ENCODE results near the gene IRF2BPL. TPM values are rescaled to one million over a fixed set of nuclear protein-coding genes. Genes with fewer than 3 reads are reported as not detected.

IRF2BPL gene
- polyA plus RNA-seq, 4 donors: 2.0 to 15.9 (median 8.8) TPM

- no peak for DNase-seq
- Histone ChIP-seq H3K4me3 (ENCODE audit: low read depth in 1 of 3, low read length in 3 of 3) (no peak overlapping the region), H3K36me3 (ENCODE audit: control insufficient read depth in 3 of 3, insufficient read depth in 2 of 3, low read depth in 1 of 3, low read length in 3 of 3) (no peaks in the 10 kb centered on the region), H3K9me3 (ENCODE audit: control insufficient read depth in 2 of 2, insufficient read depth in 1 of 2, low read depth in 1 of 2, low read length in 1 of 2) (no peaks in the 10 kb centered on the region), H3K27me3 (ENCODE audit: control insufficient read depth in 3 of 3, insufficient read depth in 3 of 3, low read length in 3 of 3) (no peaks in the 10 kb centered on the region), H3K27ac (ENCODE audit: low read depth in 1 of 3, low read length in 2 of 3) (no peak overlapping the region), H3K4me1 (ENCODE audit: control insufficient read depth in 3 of 3, insufficient read depth in 2 of 3, low read depth in 1 of 3, low read length in 2 of 3) (peaks cover 0 to 29% (median 0%) of the 10 kb centered on the region in 3 donors)
- FAIRE-seq: no peak
- WGBS, 3 donors: 62 to 79% (median 72%) methylated on average over 9 of the region's 9 CpGs
Observed at GRCh38 chr14:77004711-77005460, 23.6 kb downstream of the IRF2BPL start.

GRCh38 chr14:77003960-77004710 is 24.4 kb downstream of the IRF2BPL start:
- Histone ChIP-seq H3K4me3 (ENCODE audit: low read depth in 1 of 3, low read length in 3 of 3) (no peak overlapping the region), H3K36me3 (ENCODE audit: control insufficient read depth in 3 of 3, insufficient read depth in 2 of 3, low read depth in 1 of 3, low read length in 3 of 3) (no peaks in the 10 kb centered on the region), H3K27me3 (ENCODE audit: control insufficient read depth in 3 of 3, insufficient read depth in 3 of 3, low read length in 3 of 3) (no peaks in the 10 kb centered on the region), H3K4me1 (ENCODE audit: control insufficient read depth in 3 of 3, insufficient read depth in 2 of 3, low read depth in 1 of 3, low read length in 2 of 3) (peaks cover 0 to 34% (median 0%) of the 10 kb centered on the region in 3 donors), H3K9me3 (ENCODE audit: control insufficient read depth in 2 of 2, insufficient read depth in 1 of 2, low read depth in 1 of 2, low read length in 1 of 2) (no peaks in the 10 kb centered on the region), H3K27ac (ENCODE audit: low read depth in 1 of 3, low read length in 2 of 3) (no peak overlapping the region)
- no peak for FAIRE-seq
- DNase-seq: peak; percentile 7 to 33
- 46 to 69% (median 57%) methylated on average over 5 of the region's 5 CpGs for WGBS, 3 donors

GRCh38 chr14:77002889-77003288 is 25.6 kb downstream of the IRF2BPL start:
- Histone ChIP-seq H3K27me3 (ENCODE audit: control insufficient read depth in 3 of 3, insufficient read depth in 3 of 3, low read length in 3 of 3) (no peaks in the 10 kb centered on the region), H3K4me1 (ENCODE audit: control insufficient read depth in 3 of 3, insufficient read depth in 2 of 3, low read depth in 1 of 3, low read length in 2 of 3) (peaks cover 0 to 36% (median 0%) of the 10 kb centered on the region in 3 donors), H3K27ac (ENCODE audit: low read depth in 1 of 3, low read length in 2 of 3) (no peak overlapping the region), H3K4me3 (ENCODE audit: low read depth in 1 of 3, low read length in 3 of 3) (no peak overlapping the region), H3K36me3 (ENCODE audit: control insufficient read depth in 3 of 3, insufficient read depth in 2 of 3, low read depth in 1 of 3, low read length in 3 of 3) (no peaks in the 10 kb centered on the region), H3K9me3 (ENCODE audit: control insufficient read depth in 2 of 2, insufficient read depth in 1 of 2, low read depth in 1 of 2, low read length in 1 of 2) (no peaks in the 10 kb centered on the region)
- DNase-seq: no peak
- FAIRE-seq: no peak
- 69 to 80% (median 74%) methylated on average over 6 of the region's 6 CpGs for WGBS, 3 donors

GRCh38 chr14:77002335-77002734 is 26.2 kb downstream of the IRF2BPL start:
- no peak for FAIRE-seq
- 88 to 90% (median 90%) methylated on average over 4 of the region's 4 CpGs for WGBS, 3 donors
- no peak overlapping the region for H3K27ac ChIP-seq (ENCODE audit: low read depth in 1 of 3, low read length in 2 of 3)

DNA sequence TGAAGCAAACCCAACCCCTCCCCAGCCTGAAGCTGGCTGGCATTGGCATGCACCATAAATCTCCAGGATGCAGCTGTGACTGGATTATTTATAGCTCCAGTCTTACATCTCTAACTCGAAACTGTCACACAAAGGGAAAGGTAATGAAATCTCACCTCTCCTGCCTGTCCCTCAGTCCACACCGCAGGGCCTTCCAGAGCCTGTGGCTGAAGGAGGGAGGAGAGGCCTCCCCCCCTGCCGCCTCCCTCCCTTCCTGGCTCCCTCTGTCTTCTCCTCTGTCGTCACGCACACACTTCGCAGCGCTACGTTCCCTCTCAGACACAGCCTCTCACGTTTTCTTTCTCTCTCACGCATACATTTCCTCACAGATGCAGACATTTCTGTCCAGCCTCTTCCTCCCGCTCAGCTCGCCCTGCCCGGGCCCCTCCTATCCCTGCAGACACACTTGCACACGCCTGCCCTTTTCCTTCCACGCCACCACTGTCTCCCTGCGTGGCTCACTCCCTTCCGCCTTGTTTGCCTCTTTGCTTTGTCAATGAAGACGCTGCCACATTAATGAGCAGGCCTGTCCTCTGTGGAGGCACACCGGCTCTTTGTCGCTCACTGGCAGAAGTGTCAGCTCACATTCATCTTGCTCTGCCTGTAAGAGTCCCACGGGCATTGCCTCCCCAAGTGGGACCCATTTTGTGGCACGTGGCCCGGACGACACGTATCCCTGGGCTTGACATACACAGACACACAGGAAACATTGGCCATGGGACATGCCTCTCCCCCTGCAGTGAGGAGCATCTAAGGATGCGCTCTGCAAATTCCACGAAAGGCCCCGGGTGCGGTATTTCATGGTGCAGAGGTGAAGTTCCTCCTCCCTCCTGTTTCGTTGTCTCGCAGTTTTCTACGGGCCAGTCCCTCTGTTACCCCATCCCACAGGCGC is 27.9 kb downstream of the IRF2BPL start:
- no peaks in the 10 kb centered on the region for H3K9me3 ChIP-seq (ENCODE audit: control insufficient read depth in 2 of 2, insufficient read depth in 1 of 2, low read depth in 1 of 2, low read length in 1 of 2)
- FAIRE-seq: no peak
- DNase-seq: peak in 1 of 2 donors; percentile 50
- H3K27me3 ChIP-seq (ENCODE audit: control insufficient read depth in 3 of 3, insufficient read depth in 3 of 3, low read length in 3 of 3): no peaks in the 10 kb centered on the region
- H3K36me3 ChIP-seq (ENCODE audit: control insufficient read depth in 3 of 3, insufficient read depth in 2 of 3, low read depth in 1 of 3, low read length in 3 of 3): no peaks in the 10 kb centered on the region
- H3K4me3 ChIP-seq (ENCODE audit: low read depth in 1 of 3, low read length in 3 of 3): no peak overlapping the region
- peak overlapping the region in 2 of 3 donors; percentile 23 to 32 for H3K27ac ChIP-seq (ENCODE audit: low read depth in 1 of 3, low read length in 2 of 3)
- WGBS, 3 donors: 56 to 77% (median 76%) methylated on average over 33 of the region's 33 CpGs
- H3K4me1 ChIP-seq (ENCODE audit: control insufficient read depth in 3 of 3, insufficient read depth in 2 of 3, low read depth in 1 of 3, low read length in 2 of 3): peaks cover 0 to 30% (median 0%) of the 10 kb centered on the region in 3 donors

More at GRCh38 chr14:77002335-77002734, 26.2 kb downstream of the IRF2BPL start:
- peaks cover 0 to 31% (median 0%) of the 10 kb centered on the region in 3 donors for H3K4me1 ChIP-seq (ENCODE audit: control insufficient read depth in 3 of 3, insufficient read depth in 2 of 3, low read depth in 1 of 3, low read length in 2 of 3)
- H3K9me3 ChIP-seq (ENCODE audit: control insufficient read depth in 2 of 2, insufficient read depth in 1 of 2, low read depth in 1 of 2, low read length in 1 of 2): no peaks in the 10 kb centered on the region
- H3K4me3 ChIP-seq (ENCODE audit: low read depth in 1 of 3, low read length in 3 of 3): no peak overlapping the region
- no peak for DNase-seq
- H3K27me3 ChIP-seq (ENCODE audit: control insufficient read depth in 3 of 3, insufficient read depth in 3 of 3, low read length in 3 of 3): no peaks in the 10 kb centered on the region
- H3K36me3 ChIP-seq (ENCODE audit: control insufficient read depth in 3 of 3, insufficient read depth in 2 of 3, low read depth in 1 of 3, low read length in 3 of 3): no peaks in the 10 kb centered on the region

- H3K27me3 ChIP-seq (ENCODE audit: control insufficient read depth in 3 of 3, insufficient read depth in 3 of 3, low read length in 3 of 3): no peaks in the 10 kb centered on the region
- H3K4me3 ChIP-seq (ENCODE audit: low read depth in 1 of 3, low read length in 3 of 3): no peak overlapping the region
- peak in 1 of 2 donors; percentile 53 for DNase-seq
- no peaks in the 10 kb centered on the region for H3K9me3 ChIP-seq (ENCODE audit: control insufficient read depth in 2 of 2, insufficient read depth in 1 of 2, low read depth in 1 of 2, low read length in 1 of 2)
- 71 to 97% (median 83%) methylated on average over 3 of the region's 3 CpGs for WGBS, 3 donors
- peaks cover 0 to 28% (median 0%) of the 10 kb centered on the region in 3 donors for H3K4me1 ChIP-seq (ENCODE audit: control insufficient read depth in 3 of 3, insufficient read depth in 2 of 3, low read depth in 1 of 3, low read length in 2 of 3)
- no peak for FAIRE-seq
- no peak overlapping the region for H3K27ac ChIP-seq (ENCODE audit: low read depth in 1 of 3, low read length in 2 of 3)
- H3K36me3 ChIP-seq (ENCODE audit: control insufficient read depth in 3 of 3, insufficient read depth in 2 of 3, low read depth in 1 of 3, low read length in 3 of 3): no peaks in the 10 kb centered on the region
Observed at GRCh38 chr14:76998910-76999309, 29.6 kb downstream of the IRF2BPL start.

DNA sequence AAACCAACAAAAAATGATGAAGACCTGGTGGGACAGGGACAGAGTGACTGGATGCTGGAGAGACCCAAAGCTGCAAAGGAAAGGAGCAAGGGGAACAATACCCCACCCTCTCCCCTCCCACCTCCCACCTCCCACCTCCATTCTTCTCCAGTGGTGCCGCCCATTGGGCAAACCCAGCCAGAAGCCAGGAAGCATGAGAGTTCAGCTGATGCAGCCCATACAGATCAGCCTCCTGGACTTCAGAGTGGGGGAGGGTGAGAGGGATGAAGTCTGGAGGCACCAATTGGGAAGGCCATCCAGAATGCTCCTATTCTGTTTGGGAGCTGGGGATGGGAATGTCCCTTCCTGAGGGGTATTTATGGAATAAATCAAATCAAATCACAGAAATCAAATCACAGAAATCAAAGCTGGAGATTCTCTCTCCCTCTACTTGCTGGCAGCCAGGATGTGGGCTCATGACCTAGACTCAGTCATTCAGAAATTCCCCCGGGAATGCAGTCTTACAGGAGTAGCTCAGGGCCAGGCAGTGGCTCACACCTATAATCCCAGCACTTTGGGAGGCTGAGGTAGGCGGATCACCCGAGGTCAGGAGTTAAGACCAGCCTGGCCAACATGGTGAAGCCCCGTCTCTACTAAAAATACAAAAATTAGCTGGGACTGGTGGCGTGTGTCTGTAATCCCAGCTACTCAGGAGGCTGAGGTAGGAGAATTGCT is 31.1 kb downstream of the IRF2BPL start:
- Histone ChIP-seq H3K4me3 (ENCODE audit: low read depth in 1 of 3, low read length in 3 of 3) (no peak overlapping the region), H3K36me3 (ENCODE audit: control insufficient read depth in 3 of 3, insufficient read depth in 2 of 3, low read depth in 1 of 3, low read length in 3 of 3) (no peaks in the 10 kb centered on the region), H3K4me1 (ENCODE audit: control insufficient read depth in 3 of 3, insufficient read depth in 2 of 3, low read depth in 1 of 3, low read length in 2 of 3) (peaks cover 0 to 28% (median 0%) of the 10 kb centered on the region in 3 donors), H3K9me3 (ENCODE audit: control insufficient read depth in 2 of 2, insufficient read depth in 1 of 2, low read depth in 1 of 2, low read length in 1 of 2) (no peaks in the 10 kb centered on the region), H3K27ac (ENCODE audit: low read depth in 1 of 3, low read length in 2 of 3) (no peak overlapping the region), H3K27me3 (ENCODE audit: control insufficient read depth in 3 of 3, insufficient read depth in 3 of 3, low read length in 3 of 3) (no peaks in the 10 kb centered on the region)
- DNase-seq (no peak), FAIRE-seq (no peak)
- WGBS, 3 donors: 88 to 92% (median 90%) methylated on average over 5 to 6 of the region's 6 CpGs

Measured in small intestine (tissue), 7 donors.